GM18870 (cell line): ENCODE measurements around the gene PRKAG2.

Experiments
- ATAC-seq: cut with Tn5 transposase; IDR thresholded peaks from one replicate; pipeline ENCODE4 v1.9.1; 2021; ENCODE audit warnings: moderate library complexity; ENCODE audit not compliant: unreplicated experiment

PRKAG2 gene

GRCh38 chr7:151866761-151867655, 9.9 kb downstream of the PRKAG2 start:
- ATAC-seq: no peak

GRCh38 chr7:151866028-151866427, 10.9 kb downstream of the PRKAG2 start:
- no peak for ATAC-seq

DNA sequence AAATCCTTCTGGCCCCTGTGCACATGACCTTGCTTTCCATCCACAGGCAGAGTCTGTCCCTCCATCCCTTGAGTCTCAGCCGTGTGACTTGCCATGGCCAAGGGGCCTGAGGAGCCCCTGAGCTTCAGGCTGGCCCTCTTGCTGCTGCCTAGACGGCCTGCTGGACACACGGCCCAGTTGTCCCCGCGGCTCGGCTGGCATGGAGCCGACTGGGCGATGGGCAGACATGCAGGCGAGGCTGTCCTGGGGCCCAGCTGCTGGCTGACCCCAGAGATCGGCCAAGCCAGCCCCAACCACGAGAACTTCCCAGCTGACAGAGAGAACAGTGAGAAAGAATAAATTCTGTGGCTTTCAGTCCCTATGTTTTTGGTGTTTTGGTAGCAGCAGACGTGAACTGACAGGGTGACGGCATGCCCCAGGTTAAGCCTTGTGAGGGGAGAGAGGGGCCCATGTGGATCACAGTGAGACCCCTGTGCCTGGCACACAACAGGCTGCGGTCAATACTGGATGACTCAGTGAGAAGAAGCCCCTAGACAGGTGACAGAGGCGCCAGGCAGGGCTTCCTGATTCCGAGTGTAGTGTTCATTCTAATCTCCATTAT, 11.7 kb downstream of the PRKAG2 start:
- no peak for ATAC-seq

GRCh38 chr7:151864561-151864960, 12.4 kb downstream of the PRKAG2 start:
- ATAC-seq: no peak

DNA sequence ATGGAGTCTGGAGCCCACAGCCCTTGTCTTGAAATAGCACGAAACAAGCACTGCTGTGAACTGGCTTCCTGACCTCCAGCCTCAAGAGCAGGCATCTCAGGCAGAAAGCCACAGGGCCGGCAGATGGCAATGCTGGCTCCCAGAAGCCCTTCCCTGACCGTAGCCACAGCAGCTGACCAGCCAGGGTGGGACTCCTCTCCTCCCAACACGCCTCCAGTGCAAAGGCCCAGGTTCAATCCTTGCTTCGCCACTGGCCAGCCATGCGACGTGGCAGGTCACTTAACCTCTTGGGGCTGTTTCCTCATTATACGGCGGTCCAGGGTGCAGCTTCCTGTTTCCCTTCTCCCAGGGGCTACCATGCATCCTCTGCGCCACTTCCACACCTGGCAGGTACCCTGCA, 12.8 kb downstream of the PRKAG2 start:
- ATAC-seq: no peak

DNA sequence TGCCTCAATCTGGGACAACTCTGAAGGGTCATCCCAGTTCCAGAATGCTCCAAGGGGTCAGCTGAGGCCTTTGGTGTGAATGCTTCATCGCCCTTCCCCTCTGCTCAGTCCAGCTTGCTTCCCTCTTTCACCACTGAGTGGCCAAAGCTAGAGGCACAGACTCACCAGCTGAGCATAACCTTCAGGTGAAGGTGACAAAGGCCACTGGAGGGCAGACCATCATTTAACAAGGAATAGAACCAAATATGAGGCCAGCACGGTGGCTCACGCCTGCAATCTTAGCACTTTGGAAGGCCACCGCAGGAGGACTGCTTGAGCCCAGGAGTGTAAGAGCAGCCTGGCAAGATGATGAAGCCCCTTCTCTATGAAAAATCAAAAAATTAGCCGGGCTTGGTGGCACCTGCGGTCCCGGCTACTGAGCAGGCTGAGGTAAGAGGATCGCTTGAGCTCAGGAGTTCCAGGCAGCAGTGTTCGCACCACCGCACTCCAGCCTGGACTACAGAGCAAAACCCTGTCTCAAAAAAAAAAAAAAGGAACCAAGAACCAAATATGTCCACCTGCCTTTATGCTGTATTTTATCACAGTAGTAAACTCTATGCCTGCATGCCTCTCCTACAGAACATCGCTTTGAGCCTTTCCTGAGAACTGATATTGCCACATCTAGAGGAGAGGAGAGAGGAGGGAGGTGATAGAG, 13.4 kb downstream of the PRKAG2 start:
- no peak for ATAC-seq

DNA sequence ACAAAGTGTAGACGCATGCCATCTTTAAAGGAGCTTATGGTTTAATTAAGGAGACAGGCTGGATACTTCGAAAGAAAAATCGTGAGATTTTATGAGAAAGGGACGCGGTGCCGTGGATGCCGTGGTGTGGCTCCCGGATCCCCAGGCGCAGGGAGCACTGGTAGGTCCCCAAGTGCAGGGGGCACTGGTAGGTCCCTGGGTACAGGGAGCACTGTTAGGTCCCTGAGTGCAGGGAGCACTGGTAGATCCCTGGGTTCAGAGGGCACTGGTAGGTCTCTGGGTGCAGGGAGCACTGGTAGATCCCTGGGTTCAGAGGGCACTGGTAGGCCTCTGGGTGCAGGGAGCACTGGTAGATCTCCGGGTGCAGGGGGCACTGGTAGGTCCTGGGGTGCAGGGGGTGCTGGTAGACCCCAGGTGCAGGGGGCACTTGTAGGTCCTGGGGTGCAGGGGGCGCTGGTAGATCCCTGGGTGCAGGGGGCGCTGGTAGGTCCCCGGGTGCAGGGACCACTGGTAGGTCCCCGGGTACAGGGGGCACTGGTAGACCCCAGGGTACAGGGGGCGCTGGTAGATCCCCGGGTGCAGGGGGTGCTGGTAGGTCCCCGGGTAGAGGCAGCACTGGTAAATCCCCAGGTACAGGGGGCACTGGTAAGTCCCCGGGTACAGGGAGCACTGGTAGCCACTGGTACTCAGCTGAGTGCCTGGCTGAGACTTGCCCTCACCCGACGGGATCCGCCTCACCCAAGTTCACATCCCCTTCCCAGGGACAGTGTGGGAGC, 14.1 kb downstream of the PRKAG2 start:
- no peak for ATAC-seq

DNA sequence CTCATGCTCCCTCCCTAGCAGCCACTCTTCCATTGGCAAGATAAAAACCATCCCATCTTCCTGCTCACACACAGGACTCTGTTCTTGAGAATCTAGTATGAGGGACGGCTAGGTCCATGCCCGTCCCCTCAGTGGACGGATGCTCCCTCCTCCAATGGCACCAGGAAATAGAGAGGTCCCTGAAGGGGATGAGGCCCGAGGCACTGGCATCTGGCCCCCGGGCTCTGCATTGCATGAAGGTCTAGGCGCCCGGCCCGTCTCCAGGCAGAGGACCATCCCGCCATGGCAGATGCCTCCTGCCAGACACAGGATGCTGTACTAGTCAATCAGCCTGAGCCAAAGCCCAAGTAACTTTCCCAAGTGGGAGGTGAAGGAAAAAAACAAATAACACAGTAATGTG, 15.0 kb downstream of the PRKAG2 start:
- no peak for ATAC-seq

DNA sequence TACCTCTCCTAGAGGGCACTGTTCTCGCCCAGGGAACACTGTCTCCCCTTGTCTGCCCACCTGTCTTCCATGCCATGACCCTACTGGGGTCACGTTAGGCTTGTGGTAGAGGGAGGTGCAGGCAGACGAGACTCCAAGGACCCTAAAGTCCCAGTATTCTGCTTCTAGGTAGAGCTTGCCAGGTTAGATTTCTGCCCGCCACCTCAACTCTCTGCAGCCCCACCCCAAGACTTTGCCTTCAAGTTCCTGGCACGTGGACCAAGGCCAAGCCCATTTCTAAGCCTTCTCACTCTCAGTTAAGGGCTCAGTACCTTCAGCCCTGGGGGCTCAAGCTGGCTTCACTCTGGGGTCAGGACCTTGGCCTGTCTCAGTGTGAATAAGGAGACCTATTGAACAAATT, 16.1 kb downstream of the PRKAG2 start:
- no peak for ATAC-seq

GRCh38 chr7:151859948-151860685, 16.8 kb downstream of the PRKAG2 start:
- no peak for ATAC-seq

GRCh38 chr7:151859111-151859947, 17.6 kb downstream of the PRKAG2 start:
- no peak for ATAC-seq

DNA sequence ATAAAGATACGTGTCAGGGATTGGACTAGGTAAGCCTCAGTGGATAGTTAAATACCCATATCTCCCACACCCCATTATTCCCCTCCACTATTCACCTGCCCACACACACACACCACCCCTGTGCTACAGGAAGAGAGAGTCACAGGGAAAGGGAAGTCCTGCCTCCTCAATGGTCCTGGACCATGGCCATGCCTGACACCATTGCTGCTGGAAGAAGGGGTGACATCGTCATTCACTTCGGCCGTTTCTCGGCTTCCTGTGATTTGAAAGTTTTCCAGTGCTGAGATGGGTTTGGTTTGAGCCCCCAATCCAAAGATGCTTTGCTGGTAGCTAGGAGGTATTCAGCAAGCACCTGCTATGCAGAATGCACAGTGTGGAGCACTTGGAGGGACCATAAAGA, 18.5 kb downstream of the PRKAG2 start:
- ATAC-seq: no peak

DNA sequence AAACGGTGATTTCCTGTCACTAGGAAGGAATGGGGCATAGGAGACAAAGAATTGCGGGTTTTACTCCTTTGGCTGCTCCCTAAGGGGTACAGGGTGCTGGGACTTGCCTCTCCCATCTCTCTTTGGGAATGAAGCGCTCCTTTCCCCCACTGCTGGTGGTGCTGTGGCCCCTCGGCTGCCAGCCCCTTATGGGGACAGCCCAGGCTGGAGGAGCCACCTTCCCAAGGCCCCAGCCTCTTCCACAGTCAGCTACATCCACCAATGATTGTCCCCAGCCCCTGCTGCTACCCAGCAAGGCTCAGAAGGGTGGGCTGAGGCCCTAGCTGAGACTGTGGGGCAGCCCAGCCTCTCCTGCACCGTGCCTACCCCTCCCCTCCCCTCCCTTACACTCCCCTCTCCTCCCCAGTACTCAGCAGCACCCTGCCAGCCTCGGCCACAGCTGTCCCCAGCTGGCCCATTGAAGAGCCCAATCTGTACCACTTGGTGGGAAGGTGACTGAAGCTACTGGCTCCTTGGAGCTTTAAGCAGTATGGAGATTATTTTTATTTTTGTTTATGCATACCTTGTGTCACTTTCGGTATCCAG, 19.0 kb downstream of the PRKAG2 start:
- ATAC-seq: no peak

DNA sequence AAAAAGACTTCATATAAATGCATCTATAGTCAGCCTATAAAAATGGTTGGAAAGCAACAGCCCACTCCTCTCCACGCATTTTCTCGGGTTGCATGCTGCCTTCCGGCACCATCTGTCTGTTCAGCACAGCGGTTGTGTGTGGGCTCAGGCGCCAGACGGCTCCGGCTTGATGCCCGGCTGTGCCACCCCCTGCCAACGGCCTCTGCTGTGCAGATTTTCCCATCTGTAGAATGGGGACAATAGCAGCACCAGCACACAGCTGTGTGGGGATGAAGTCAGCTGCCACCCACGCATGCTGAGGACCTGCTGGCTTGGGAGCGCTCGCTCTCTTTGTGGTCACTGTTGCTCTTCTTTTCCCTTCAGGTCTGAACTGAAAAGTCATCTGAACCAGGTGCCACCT, 19.5 kb downstream of the PRKAG2 start:
- ATAC-seq: no peak

DNA sequence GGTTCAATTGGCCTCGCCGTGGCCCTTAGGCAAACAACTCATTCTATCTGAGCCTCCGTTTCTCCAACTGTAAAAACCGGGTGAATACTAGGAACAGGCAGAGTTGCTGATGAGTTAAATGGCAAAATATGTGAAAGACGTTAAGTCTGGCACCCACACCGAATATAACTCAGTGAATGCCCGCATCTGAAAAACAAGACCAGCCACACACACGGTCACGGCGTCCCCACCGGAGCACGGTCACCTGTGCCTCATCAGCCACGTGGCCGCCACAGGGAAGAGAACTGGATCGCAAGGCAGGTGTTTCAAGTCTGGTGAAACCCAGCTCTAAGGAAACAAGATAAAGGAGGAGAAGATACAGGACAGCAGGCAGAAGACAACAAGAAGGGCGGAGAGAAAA, 20.4 kb downstream of the PRKAG2 start:
- ATAC-seq: no peak

GRCh38 chr7:151856098-151856497, 20.8 kb downstream of the PRKAG2 start:
- no peak for ATAC-seq

DNA sequence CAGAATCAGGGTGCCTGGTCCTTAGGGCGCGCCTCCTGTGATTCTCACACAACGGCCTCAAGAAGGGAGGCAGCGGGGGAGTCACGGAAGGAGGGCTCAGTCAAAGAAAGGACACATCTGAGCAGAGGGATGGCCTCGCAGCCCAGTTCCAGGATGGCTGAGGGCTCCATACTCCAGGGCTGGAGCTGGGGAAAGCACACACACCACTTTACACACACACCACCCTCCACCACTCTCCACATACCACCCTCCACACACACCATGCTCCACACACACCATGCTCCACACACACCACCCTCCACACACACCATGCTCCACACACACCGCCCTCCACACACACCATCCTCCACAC, 22.2 kb downstream of the PRKAG2 start:
- no peak for ATAC-seq

GRCh38 chr7:151853896-151854719, 22.8 kb downstream of the PRKAG2 start:
- ATAC-seq: no peak
